ENCODE measurements around the gene THOC2. TPM values are rescaled to one million over a fixed set of nuclear protein-coding genes. Genes with fewer than 3 reads are reported as not detected.
"Not testable (repeated sequence)": the region's sequence is repeated elsewhere in the genome, so short reads cannot be mapped to it uniquely, and the experiment has no call there.

The THOC2 gene
- total RNA-seq, 1 donor, result 96.7 TPM

- no peak for TF ChIP-seq CTCF (IDR thresholded peaks at IDR 0.05; ENCODE audit: insufficient read depth, low read length)
- H3K4me3 ChIP-seq (ENCODE audit: low read depth, low read length), result no peak overlapping the region
- no peak for DNase-seq (ENCODE audit: low read depth)
Observed at GRCh38 chrX:123688524-123688923, 44.3 kb downstream of the THOC2 start.

GRCh38 chrX:123685232-123685631 lies 47.6 kb downstream of the THOC2 start:
- no peak overlapping the region for H3K4me3 ChIP-seq (ENCODE audit: low read depth, low read length)
- TF ChIP-seq CTCF (IDR thresholded peaks at IDR 0.05; ENCODE audit: insufficient read depth, low read length), result no peak
- no peak for DNase-seq (ENCODE audit: low read depth)

GRCh38 chrX:123682186-123682585 lies 50.7 kb downstream of the THOC2 start:
- no peak for DNase-seq (ENCODE audit: low read depth)
- H3K4me3 ChIP-seq (ENCODE audit: low read depth, low read length), result no peak overlapping the region
- TF ChIP-seq CTCF (IDR thresholded peaks at IDR 0.05; ENCODE audit: insufficient read depth, low read length), result no peak

- H3K4me3 ChIP-seq (ENCODE audit: low read depth, low read length); DNase-seq (ENCODE audit: low read depth): not testable (repeated sequence)
Observed at GRCh38 chrX:123679733-123680460, 53.0 kb downstream of the THOC2 start.

- TF ChIP-seq CTCF (IDR thresholded peaks at IDR 0.05; ENCODE audit: insufficient read depth, low read length), result no peak
- no peak for DNase-seq (ENCODE audit: low read depth)
- no peak overlapping the region for H3K4me3 ChIP-seq (ENCODE audit: low read depth, low read length)
Observed at GRCh38 chrX:123675154-123675553, 57.7 kb downstream of the THOC2 start.

- no peak for DNase-seq (ENCODE audit: low read depth)
- TF ChIP-seq CTCF (IDR thresholded peaks at IDR 0.05; ENCODE audit: insufficient read depth, low read length), result no peak
- H3K4me3 ChIP-seq (ENCODE audit: low read depth, low read length), result no peak overlapping the region
Observed at GRCh38 chrX:123673813-123674212, 59.0 kb downstream of the THOC2 start.

GRCh38 chrX:123665197-123665596 lies 67.7 kb downstream of the THOC2 start:
- DNase-seq (ENCODE audit: low read depth), result no peak
- no peak overlapping the region for H3K4me3 ChIP-seq (ENCODE audit: low read depth, low read length)
- no peak for TF ChIP-seq CTCF (IDR thresholded peaks at IDR 0.05; ENCODE audit: insufficient read depth, low read length)

GRCh38 chrX:123664467-123665167 lies 68.2 kb downstream of the THOC2 start:
- H3K4me3 ChIP-seq (ENCODE audit: low read depth, low read length), result not testable (repeated sequence)
- DNase-seq (ENCODE audit: low read depth), result peak; percentile 8

- H3K4me3 ChIP-seq (ENCODE audit: low read depth, low read length), result not testable (repeated sequence)
Observed at GRCh38 chrX:123663720-123664119, 69.1 kb downstream of the THOC2 start.

GRCh38 chrX:123656507-123656906 lies 76.3 kb downstream of the THOC2 start:
- not testable (repeated sequence) for DNase-seq (ENCODE audit: low read depth); H3K4me3 ChIP-seq (ENCODE audit: low read depth, low read length)

More at GRCh38 chrX:123663720-123664119, 69.1 kb downstream of the THOC2 start:
- DNase-seq (ENCODE audit: low read depth), result not testable (repeated sequence)

GRCh38 chrX:123648811-123649181 lies 84.1 kb downstream of the THOC2 start:
- not testable (repeated sequence) for H3K4me3 ChIP-seq (ENCODE audit: low read depth, low read length); DNase-seq (ENCODE audit: low read depth)
